PC-9 (cell line): ENCODE measurements around the gene LCA5L.

Experiments used
- EZH2 ChIP-seq: fragments of 200-600 bp; sonication (generic); IDR thresholded peaks from 2 replicates; pipeline ENCODE4 v1.8.0; 2017; ENCODE audit warnings: antibody characterized with exemption, low read depth
- TF ChIP-seq, protein P1 (sequence below): fragments of 200-600 bp; sonication (generic); conservative IDR thresholded peaks from 2 replicates; pipeline ENCODE4 v1.6.1; 2017; ENCODE audit warnings: mixed run types, antibody characterized with exemption, mild to moderate bottlenecking, moderate library complexity

DNA sequence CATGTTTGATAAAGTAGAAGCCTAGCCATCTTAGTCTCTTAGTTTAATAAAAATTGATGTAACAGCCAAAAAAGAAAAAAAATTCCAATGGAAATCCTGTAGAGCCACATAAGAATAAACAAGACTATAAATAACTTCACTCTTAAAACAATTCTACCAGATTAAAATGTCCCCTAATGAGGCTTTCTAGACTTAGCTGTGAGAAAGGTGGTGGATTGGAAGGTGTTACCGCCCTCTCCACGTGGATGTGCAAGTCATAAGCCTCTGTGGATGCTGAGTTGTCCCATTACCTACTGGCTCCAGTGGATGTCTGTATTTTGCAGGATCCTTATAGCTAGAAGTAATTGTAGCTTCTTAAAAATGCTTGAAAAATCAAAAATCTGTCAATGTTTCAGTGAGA, 14.6 kb downstream of the LCA5L start:
- TF ChIP-seq, protein P1, sequence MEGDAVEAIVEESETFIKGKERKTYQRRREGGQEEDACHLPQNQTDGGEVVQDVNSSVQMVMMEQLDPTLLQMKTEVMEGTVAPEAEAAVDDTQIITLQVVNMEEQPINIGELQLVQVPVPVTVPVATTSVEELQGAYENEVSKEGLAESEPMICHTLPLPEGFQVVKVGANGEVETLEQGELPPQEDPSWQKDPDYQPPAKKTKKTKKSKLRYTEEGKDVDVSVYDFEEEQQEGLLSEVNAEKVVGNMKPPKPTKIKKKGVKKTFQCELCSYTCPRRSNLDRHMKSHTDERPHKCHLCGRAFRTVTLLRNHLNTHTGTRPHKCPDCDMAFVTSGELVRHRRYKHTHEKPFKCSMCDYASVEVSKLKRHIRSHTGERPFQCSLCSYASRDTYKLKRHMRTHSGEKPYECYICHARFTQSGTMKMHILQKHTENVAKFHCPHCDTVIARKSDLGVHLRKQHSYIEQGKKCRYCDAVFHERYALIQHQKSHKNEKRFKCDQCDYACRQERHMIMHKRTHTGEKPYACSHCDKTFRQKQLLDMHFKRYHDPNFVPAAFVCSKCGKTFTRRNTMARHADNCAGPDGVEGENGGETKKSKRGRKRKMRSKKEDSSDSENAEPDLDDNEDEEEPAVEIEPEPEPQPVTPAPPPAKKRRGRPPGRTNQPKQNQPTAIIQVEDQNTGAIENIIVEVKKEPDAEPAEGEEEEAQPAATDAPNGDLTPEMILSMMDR = no peak
- TF ChIP-seq EZH2 = no peak
